Muscle of back (tissue), 11 donors: Measurements from ENCODE around the gene ATP8B3. TPM values are rescaled to one million over a fixed set of nuclear protein-coding genes. Genes with fewer than 3 reads are reported as not detected.

Source experiments
- DNase-seq, 3 donors: peaks; one replicate each; pipeline versions ENCODE4 v3.0.0 to v3.0.0-alpha.2; 2013
- polyA plus RNA-seq, 10 donors: library from polyadenylated mRNA; unstranded; fragments of 120-200 nt; gene quantifications; one replicate each; pipeline ENCODE4 v1.2.1, GENCODE V29; 2013; ENCODE audit not compliant: insufficient read length in 10 of 10

Gene ATP8B3
- polyA plus RNA-seq, 10 donors = 0.51 to 0.80 (median 0.70) TPM

- DNase-seq = no peak
Observed at GRCh38 chr19:1833540-1833939, 21.5 kb upstream of the ATP8B3 start.

- no peak for DNase-seq
Observed at GRCh38 chr19:1832046-1832663, 20.1 kb upstream of the ATP8B3 start.

GRCh38 chr19:1830978-1831377 lies 18.9 kb upstream of the ATP8B3 start:
- no peak for DNase-seq

DNA sequence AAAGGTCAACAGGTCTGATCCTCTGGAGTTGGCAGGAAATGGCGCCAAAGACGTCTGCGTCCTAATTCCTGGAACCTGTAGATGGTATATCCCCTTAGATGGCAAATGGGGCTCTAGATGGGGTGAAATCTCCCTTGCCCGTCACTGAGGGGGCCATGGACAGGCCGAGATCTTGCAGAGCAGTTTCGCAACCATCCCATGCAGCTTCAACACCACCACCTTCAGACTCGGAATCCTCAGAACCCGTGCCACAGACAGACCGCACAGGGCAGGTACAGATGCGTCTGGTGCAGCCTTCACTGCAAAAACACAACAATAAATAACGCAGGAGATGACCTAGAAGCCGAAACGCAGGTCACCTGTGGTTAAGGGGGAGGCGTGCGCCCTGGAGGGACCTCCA lies 18.5 kb upstream of the ATP8B3 start:
- no peak for DNase-seq

DNA sequence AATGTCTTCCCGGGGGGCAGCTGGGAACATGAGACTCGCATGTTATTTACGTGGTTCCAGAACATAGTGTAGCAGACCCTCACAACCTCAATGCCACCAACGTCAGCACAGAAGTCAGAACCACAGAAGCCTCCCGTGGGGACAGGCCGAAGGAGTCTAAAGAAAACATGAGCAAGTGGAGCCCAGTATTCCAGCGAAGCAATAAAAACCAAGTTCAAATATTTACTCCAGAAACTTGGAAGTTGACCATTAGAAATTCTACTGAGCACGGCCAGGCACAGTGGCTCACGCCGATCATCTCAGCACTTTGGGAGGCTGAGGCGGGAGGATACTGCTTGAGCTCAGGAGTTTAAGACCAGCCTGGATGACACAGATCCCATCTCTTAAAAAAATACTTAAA lies 17.9 kb upstream of the ATP8B3 start:
- no peak for DNase-seq

DNA sequence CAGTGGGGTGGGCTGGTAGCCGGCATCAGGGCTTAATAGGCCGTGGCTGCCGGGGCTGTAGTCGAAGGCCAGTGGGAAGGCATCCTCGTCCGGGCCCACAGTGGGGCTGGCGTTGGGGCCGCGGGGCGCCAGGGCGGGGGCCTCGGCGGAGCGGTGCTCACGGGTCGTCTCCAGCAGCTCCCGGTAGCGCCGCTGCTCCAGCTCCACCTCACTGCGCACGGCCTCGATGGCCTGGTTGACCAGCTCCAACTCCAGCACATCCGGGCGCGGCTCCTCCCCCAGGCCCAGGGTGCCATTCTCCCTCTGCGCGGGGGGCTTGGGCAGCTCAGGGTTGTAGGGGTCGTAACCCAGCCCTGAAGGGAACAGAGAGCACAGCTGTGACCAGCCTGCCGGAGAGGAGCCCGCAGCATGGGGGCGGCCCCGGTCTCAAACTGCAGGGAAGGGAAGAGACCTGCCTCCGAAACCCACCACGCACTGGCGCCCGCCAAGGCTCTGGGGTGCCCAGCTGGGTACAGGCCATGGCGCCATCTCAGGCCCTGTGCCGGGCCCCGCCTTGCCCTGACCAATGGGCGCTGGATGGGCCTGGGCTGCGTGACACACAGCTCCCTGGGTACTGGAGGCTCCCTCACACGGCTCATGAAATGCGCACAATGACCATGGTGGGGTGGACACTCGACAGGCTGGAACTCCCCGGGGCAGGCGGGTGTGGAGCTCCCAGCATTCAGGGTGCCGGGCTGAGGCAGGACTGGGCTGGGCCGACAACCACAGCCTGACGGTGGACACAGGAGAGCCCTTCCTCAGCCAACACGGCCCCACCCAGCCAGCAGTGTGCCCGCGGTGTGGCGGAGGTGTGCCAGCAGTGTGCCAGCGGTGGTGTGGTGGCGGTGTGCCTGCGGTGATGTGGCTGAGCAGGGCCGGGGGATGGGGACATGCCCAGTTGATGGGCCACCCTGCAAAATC lies 16.5 kb upstream of the ATP8B3 start:
- DNase-seq = no peak

GRCh38 chr19:1827566-1828278 lies 15.6 kb upstream of the ATP8B3 start:
- DNase-seq = no peak

- DNase-seq = peak in 1 of 3 donors; percentile 53
Observed at GRCh38 chr19:1826557-1827521, 14.8 kb upstream of the ATP8B3 start.

DNA sequence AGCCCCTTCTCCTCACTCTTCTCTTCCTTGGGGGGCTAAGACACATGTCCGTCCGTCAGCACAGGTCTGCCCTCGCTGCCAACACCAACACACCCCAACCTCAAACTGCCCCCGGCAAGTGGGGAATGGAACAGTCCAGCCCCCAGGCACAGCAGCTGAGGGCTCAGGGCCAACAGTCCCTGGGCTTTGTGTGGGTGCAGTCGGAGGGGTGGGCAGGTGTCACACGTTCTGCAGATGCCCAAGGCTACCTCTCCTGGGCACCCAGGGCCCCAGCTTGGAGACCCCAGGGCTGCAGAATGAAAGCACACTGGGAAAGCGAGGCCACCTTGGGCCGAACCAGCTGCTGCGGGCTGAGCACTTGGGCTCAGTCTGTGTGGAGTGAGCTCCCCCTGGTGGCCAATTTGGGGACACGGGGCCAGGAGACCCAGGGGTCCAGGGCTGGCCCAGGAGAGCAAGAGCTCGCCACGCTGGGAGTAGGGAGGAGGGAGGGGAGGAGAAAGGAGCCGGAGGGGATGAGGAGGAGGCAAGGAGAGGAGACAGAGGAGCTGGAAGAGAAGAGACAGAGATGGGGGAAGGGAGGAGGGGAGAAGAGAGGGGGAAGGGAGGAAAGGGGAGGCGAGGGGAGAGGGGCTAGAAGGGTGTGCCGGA lies 14.0 kb upstream of the ATP8B3 start:
- peak; percentile 51 to 88 (median 75) for DNase-seq

DNA sequence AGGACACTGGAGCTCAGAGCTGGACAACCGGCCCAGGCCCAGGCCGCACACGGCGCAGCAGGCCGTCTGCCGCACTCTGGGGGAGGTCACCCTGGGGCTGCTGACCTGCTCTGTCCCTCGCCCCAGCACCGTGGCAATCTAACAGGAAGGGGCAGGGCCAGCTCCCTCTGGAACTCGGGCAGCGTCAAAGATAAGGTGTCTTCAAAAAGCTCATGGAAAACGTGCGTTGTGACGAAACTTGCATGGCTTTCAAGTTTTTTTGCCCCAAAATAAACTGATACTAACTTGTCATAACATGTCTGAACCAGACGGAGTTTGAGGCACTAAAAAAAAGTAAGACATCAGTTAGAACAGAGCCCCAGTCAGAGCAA lies 12.2 kb upstream of the ATP8B3 start:
- no peak for DNase-seq

DNA sequence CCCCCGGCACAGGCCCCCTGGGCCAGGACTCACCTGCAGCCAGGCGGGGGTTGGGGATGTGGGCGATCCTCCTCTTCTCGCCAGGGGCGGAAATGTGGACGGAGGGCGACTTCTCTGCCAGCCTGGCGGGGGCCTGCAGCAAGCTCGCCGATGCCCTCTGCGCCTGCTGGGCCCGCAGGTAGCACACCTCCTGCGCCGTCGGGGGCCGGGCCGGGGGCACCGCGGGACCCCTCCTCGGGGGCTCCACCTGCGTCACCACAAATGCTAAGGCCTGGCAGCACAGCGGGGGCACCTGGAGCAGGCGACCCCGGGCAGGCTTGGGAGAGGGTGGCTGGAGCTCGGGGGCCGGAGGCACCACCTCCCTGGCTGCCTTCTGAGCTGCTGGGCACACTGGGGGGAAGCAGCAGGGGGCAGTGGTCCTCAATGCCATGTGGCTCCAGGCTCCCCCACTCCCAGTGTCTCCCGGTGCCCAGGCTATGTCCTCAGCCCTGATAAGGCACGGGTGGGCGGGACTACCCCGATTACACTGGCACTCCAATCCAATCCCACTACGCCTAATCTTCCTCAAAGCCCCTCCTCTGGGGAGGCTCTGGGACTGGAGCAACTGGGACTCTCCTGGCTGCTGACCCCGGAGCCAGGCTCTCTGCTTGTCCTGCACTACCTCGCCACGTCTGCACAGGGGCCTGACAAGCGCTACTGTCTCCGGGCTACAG lies 11.6 kb upstream of the ATP8B3 start:
- DNase-seq = no peak

DNA sequence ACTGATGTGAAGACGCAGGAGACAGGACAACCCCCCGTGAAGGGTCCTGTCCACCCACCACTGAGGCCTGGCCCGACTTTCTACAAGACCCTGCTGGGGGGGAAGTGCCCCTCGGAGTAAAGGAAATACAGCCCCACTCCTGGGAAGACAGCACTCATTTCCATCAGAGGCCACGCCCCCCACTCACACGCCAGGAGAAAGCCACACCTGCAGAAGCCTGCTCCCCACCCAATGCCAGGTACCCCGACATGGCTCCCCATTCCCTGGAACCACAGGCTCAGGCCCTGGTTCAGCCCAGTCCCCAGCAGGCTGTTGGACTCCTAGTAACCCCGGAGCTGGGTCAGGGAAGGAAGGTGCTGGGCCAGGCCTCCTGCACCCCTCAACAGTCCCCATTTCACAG lies 10.9 kb upstream of the ATP8B3 start:
- DNase-seq = no peak

- no peak for DNase-seq
Observed at GRCh38 chr19:1822210-1822609, 10.1 kb upstream of the ATP8B3 start.

DNA sequence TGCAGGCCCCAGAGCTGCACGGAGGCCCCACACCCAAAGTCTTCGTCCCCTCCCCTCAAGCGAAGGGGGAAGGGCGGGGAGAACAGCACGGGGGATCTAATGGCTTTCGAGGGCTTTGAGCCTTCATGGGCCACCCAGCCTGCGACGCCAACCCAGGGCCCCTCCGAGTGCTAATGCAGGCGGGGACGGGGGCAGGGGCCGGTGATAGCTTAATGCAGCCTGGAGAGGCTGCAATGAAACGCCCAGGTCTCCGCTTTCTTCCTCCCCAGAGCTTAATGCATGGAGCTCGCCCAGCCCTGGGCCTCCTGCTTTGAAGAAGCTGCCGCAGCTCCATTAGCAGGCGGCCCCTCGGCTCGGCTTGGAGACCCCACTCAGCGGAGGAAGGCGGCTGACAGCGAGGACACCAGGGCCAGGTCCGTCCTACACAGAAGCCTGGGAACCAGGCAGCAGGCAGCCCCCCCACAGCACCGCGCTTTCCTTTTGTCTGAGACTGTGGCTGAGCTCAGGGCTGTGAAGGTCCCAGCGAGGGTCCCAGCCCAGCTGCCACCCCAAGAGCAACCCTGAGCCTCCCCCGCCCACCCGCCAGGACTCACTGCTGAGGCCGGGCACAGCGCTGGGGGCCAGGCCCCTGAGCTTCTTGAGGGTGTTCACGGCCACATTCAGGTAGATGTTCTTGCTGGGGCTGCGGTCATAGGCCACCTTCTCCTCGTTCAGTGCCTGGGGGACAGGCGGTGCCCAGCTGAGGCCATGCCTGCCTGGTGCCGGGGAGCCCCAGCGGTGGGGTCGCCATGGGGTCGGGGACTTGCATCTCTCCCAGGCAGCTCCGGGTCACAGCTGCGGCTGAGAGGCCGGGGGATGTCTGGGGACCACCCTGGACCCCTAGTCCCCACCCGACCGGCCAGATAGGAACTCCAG lies 7.5 kb upstream of the ATP8B3 start:
- peak in 1 of 3 donors; percentile 68 for DNase-seq

GRCh38 chr19:1818549-1819195 lies 6.6 kb upstream of the ATP8B3 start:
- no peak for DNase-seq

GRCh38 chr19:1817553-1818179 lies 5.6 kb upstream of the ATP8B3 start:
- no peak for DNase-seq

DNA sequence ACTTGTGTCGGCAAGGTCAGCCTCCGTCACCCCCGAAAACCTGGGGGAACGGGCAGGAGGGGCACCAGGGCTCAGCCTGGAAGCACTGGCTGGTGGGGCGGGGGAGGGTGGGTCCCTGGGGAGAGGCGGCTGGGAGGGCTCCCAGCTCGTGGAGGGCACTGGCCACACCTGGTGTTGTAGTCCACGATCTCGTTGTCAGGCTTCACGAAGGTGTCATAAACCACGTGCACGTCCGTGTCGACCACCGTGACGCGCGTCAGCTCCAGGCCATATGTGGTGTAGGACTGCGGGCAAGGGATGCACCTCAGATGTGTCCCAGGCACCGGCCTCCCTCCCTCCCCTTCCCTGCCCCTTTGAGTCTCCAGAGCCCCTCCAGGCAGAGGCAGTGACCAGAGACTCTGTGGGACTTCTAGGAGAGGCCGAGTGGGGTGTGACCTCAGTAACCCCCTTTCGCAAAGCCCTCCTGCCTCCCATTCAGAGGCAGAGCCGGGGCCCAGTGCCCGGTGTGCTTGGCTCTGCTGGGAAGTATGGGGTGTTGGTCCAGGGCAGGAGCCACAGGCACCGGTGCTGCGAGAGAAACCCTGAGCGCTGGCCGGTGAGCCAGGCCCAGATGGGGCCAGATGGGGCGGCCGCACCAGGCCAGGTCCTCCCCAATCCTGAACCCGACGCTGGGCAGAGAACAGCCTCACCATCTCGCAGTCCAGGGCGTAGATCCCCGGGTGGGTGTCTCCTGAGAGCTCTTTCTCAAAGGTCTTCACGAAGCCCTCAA lies 4.6 kb upstream of the ATP8B3 start:
- peak in 1 of 3 donors; percentile 2 for DNase-seq
